NT2/D1 (cell line): ENCODE measurements around the gene TGFB3.
A peak's percentile ranks its signal among the peaks of the same experiment; 100 is the strongest.
"Not testable (repeated sequence)": the region's sequence is repeated elsewhere in the genome, so short reads cannot be mapped to it uniquely, and the experiment has no call there.

ENCODE experiments used
- DNase-seq: peaks from one replicate; pipeline ENCODE4 v3.0.0-alpha.2; 2011; ENCODE audit warnings: low read depth, low spot score
- H3K27me3 ChIP-seq: 2 replicates; pipeline ENCODE4 v1.6.0; 2011; ENCODE audit warnings: mild to moderate bottlenecking; ENCODE audit not compliant: insufficient read length, insufficient read depth
- H3K36me3 ChIP-seq: 2 replicates; pipeline ENCODE4 v1.6.1; 2011; ENCODE audit warnings: mild to moderate bottlenecking, low read length, mixed read lengths; ENCODE audit not compliant: insufficient read depth, insufficient read length
- H3K4me1 ChIP-seq: 2 replicates; pipeline ENCODE4 v1.5.1; 2011; ENCODE audit not compliant: insufficient read depth, insufficient read length
- H3K4me3 ChIP-seq: 2 replicates; pipeline ENCODE4 v1.5.1; 2011; ENCODE audit warnings: low read depth; ENCODE audit not compliant: insufficient read length
- H3K9ac ChIP-seq: 2 replicates; pipeline ENCODE4 v1.6.0; 2011; ENCODE audit warnings: low read depth; ENCODE audit not compliant: insufficient read length
- H3K9me3 ChIP-seq: 2 replicates; pipeline ENCODE4 v1.5.1; 2011; ENCODE audit warnings: mild to moderate bottlenecking, low read length; ENCODE audit not compliant: insufficient read depth
- SUZ12 ChIP-seq: IDR thresholded peaks from 2 replicates; pipeline ENCODE4 v1.6.1; 2011; ENCODE audit not compliant: insufficient read length, insufficient read depth; ENCODE audit errors: extremely low read depth
- YY1 ChIP-seq: IDR thresholded peaks from 2 replicates; pipeline ENCODE4 v1.6.1; 2011; ENCODE audit not compliant: insufficient read length, insufficient read depth
- ZNF274 ChIP-seq: IDR thresholded peaks from 2 replicates; pipeline ENCODE4 v1.6.1; 2011; ENCODE audit warnings: mild to moderate bottlenecking, low read depth, low read length

TGFB3 gene

GRCh38 chr14:76012354-76012753, 30.6 kb upstream of the TGFB3 start:
- no peak overlapping the region for H3K4me3 ChIP-seq
- H3K27me3 ChIP-seq: no peaks in the 10 kb centered on the region
- no peaks in the 10 kb centered on the region for H3K9me3 ChIP-seq
- no peaks in the 10 kb centered on the region for H3K4me1 ChIP-seq
- DNase-seq: peak; percentile 3
- no peak for TF ChIP-seq YY1
- TF ChIP-seq SUZ12: no peak
- TF ChIP-seq ZNF274: no peak
- H3K36me3 ChIP-seq: peaks cover 4% of the 10 kb centered on the region
- no peak overlapping the region for H3K9ac ChIP-seq

GRCh38 chr14:76011930-76012329, 30.1 kb upstream of the TGFB3 start:
- Histone ChIP-seq H3K9ac (no peak overlapping the region), H3K4me3 (no peak overlapping the region), H3K36me3 (peaks cover 8% of the 10 kb centered on the region), H3K27me3 (no peaks in the 10 kb centered on the region), H3K9me3 (no peaks in the 10 kb centered on the region), H3K4me1 (no peaks in the 10 kb centered on the region)
- no peak for TF ChIP-seq ZNF274
- TF ChIP-seq YY1: no peak
- TF ChIP-seq SUZ12: no peak
- DNase-seq: no peak

- H3K27me3 ChIP-seq, H3K9me3 ChIP-seq, H3K4me3 ChIP-seq, H3K4me1 ChIP-seq, DNase-seq, H3K9ac ChIP-seq: not testable (repeated sequence)
- peaks cover 14% of the 10 kb centered on the region for H3K36me3 ChIP-seq
Observed at GRCh38 chr14:76009627-76010026, 27.8 kb upstream of the TGFB3 start.

GRCh38 chr14:76007852-76008251, 26.1 kb upstream of the TGFB3 start:
- H3K27me3 ChIP-seq: no peaks in the 10 kb centered on the region
- H3K4me3 ChIP-seq: no peak overlapping the region
- H3K9ac ChIP-seq: no peak overlapping the region
- no peak for DNase-seq
- H3K9me3 ChIP-seq: peaks cover 11% of the 10 kb centered on the region; the same call in 1 of the 2 replicates
- H3K36me3 ChIP-seq: peaks cover 10% of the 10 kb centered on the region
- TF ChIP-seq YY1 (no peak), ZNF274 (no peak), SUZ12 (no peak)
- H3K4me1 ChIP-seq: no peaks in the 10 kb centered on the region

GRCh38 chr14:76007379-76007778, 25.6 kb upstream of the TGFB3 start:
- DNase-seq: no peak
- Histone ChIP-seq H3K27me3 (no peaks in the 10 kb centered on the region), H3K4me3 (no peak overlapping the region), H3K9me3 (peaks cover 11% of the 10 kb centered on the region; the same call in 1 of the 2 replicates), H3K36me3 (peaks cover 10% of the 10 kb centered on the region), H3K9ac (no peak overlapping the region), H3K4me1 (no peaks in the 10 kb centered on the region)
- TF ChIP-seq YY1 (no peak), SUZ12 (no peak), ZNF274 (no peak)

GRCh38 chr14:76006253-76006652, 24.5 kb upstream of the TGFB3 start:
- H3K4me1 ChIP-seq: no peaks in the 10 kb centered on the region
- H3K9me3 ChIP-seq: peaks cover 11% of the 10 kb centered on the region; the same call in 1 of the 2 replicates
- TF ChIP-seq YY1 (no peak), SUZ12 (no peak), ZNF274 (no peak)
- no peaks in the 10 kb centered on the region for H3K27me3 ChIP-seq
- H3K4me3 ChIP-seq: no peak overlapping the region
- peaks cover 13% of the 10 kb centered on the region for H3K36me3 ChIP-seq
- DNase-seq: no peak
- H3K9ac ChIP-seq: no peak overlapping the region

- TF ChIP-seq ZNF274 (no peak), SUZ12 (no peak), YY1 (no peak)
- H3K4me1 ChIP-seq: no peaks in the 10 kb centered on the region
- DNase-seq: no peak
- H3K36me3 ChIP-seq: peaks cover 37% of the 10 kb centered on the region
- H3K4me3 ChIP-seq: no peak overlapping the region
- peaks cover 11% of the 10 kb centered on the region; the same call in 1 of the 2 replicates for H3K9me3 ChIP-seq
- H3K27me3 ChIP-seq: no peaks in the 10 kb centered on the region
- no peak overlapping the region for H3K9ac ChIP-seq
Observed at GRCh38 chr14:76002383-76002782, 20.6 kb upstream of the TGFB3 start.

- TF ChIP-seq YY1 (no peak), SUZ12 (no peak), ZNF274 (no peak)
- peaks cover 48% of the 10 kb centered on the region for H3K36me3 ChIP-seq
Observed at GRCh38 chr14:75999511-76000190, 17.9 kb upstream of the TGFB3 start.

More at GRCh38 chr14:75999511-76000190, 17.9 kb upstream of the TGFB3 start:
- Histone ChIP-seq H3K9me3 (peaks cover 5% of the 10 kb centered on the region; the same call in 1 of the 2 replicates), H3K4me3 (no peak overlapping the region), H3K4me1 (no peaks in the 10 kb centered on the region), H3K9ac (no peak overlapping the region), H3K27me3 (no peaks in the 10 kb centered on the region)
- DNase-seq: no peak
